Peyer's patch (tissue), 4 donors: ENCODE measurements around the gene OR6M1.

Source experiments
- CTCF ChIP-seq, 6 experiments: fragments of 450-650 bp in 4 of 6; fragments of 200-600 bp in 2 of 6; sonication (generic) in 1 of 6; IDR thresholded peaks; one replicate each; pipeline ENCODE4 v1.5.1; 2017 to 2019; ENCODE audit warnings: antibody characterized with exemption in 6 of 6, mild to moderate bottlenecking in 3 of 6, moderate library complexity in 1 of 6
- POLR2A ChIP-seq, 2 donors: fragments of 450-650 bp; IDR thresholded peaks; one replicate each; pipeline ENCODE4 v1.5.1; 2017; ENCODE audit warnings: antibody characterized with exemption in 2 of 2, mild to moderate bottlenecking in 2 of 2, moderate library complexity in 2 of 2

- no peak for TF ChIP-seq CTCF (IDR thresholded peaks at IDR 0.05)
- no peak for TF ChIP-seq POLR2A (IDR thresholded peaks at IDR 0.05)
These were observed 9.0 kb upstream of the OR6M1 start for GRCh38 chr11:123815122-123815521.
